AG10803 (cell line): ENCODE measurements around the gene SMAD6.

Experiments used
- DNase-seq: peaks from one replicate; pipeline ENCODE4 v3.0.0; 2010; ENCODE audit warnings: low read depth
- H3K4me3 ChIP-seq: 2 replicates; pipeline ENCODE4 v1.5.1; 2011; ENCODE audit warnings: mild to moderate bottlenecking, low read length, control low read depth
- TF ChIP-seq, protein P1 (sequence below): conservative IDR thresholded peaks from 2 replicates; pipeline ENCODE4 v1.5.1; 2011; ENCODE audit warnings: mild to moderate bottlenecking, low read length, control low read depth, inconsistent platforms

SMAD6 gene

DNA sequence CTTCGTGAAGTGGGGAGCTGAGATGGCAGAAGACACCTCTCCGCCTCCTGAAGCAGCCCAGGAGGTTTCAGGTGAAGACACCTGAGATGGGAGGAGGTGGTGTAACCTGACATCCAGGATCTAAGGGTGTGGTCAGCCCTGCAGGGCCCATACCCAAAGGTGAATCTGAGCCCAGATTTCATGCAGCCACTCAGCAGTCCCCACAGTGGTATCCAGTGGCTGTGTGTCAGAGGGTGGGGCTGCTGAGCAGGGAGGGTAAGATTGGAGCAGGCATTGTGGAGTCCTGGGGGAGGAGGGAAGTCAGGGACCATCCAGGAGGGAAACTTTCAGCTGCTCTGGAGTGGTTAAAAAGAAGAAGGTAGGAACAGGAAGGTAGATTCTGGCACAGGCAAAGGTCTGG lies 46.0 kb upstream of the SMAD6 start:
- TF ChIP-seq, protein P1, sequence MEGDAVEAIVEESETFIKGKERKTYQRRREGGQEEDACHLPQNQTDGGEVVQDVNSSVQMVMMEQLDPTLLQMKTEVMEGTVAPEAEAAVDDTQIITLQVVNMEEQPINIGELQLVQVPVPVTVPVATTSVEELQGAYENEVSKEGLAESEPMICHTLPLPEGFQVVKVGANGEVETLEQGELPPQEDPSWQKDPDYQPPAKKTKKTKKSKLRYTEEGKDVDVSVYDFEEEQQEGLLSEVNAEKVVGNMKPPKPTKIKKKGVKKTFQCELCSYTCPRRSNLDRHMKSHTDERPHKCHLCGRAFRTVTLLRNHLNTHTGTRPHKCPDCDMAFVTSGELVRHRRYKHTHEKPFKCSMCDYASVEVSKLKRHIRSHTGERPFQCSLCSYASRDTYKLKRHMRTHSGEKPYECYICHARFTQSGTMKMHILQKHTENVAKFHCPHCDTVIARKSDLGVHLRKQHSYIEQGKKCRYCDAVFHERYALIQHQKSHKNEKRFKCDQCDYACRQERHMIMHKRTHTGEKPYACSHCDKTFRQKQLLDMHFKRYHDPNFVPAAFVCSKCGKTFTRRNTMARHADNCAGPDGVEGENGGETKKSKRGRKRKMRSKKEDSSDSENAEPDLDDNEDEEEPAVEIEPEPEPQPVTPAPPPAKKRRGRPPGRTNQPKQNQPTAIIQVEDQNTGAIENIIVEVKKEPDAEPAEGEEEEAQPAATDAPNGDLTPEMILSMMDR: no peak
- no peak overlapping the region for H3K4me3 ChIP-seq
- DNase-seq: no peak

DNA sequence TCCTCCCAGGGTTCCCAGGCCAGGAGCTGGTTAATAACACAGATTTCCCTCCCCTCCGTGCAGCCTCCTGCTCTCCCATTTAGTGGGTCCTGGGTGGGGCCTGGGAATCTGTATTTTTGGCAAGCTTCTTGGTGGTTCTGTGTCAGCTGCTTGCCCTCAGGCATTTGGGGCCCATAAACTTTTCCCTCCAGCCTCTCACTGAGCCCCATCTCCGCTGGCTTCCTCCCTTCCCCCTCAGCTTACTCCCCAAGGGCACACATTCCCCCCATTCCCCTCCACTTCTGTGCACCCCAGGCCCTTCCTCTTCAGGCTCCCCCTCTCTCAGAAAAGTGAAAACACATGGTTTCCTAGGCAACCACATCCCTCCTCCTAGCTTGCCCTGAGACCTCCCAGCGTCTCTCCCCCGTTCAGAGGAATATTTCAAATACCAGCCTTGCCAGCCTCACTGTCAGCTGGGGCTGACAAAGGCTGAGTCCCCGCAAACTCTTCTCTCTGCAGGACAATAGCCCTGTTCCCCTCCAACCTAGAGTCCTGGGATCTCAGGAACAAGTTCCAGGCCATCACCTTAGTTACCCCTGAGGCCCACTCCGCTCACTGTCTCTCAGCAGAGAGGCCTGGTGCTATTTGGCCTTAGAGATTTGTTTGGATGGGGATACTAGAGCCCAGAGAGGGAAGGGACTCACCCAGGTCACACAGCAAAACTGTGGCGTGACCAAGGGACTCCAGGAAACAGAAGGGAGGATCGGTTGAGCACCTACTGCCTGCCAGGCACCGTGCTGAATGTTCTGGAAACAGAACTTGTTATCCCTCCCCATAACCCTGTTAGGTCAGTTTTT lies 44.6 kb upstream of the SMAD6 start:
- DNase-seq: peak; percentile 25
- TF ChIP-seq, protein P1: no peak
- no peak overlapping the region for H3K4me3 ChIP-seq

DNA sequence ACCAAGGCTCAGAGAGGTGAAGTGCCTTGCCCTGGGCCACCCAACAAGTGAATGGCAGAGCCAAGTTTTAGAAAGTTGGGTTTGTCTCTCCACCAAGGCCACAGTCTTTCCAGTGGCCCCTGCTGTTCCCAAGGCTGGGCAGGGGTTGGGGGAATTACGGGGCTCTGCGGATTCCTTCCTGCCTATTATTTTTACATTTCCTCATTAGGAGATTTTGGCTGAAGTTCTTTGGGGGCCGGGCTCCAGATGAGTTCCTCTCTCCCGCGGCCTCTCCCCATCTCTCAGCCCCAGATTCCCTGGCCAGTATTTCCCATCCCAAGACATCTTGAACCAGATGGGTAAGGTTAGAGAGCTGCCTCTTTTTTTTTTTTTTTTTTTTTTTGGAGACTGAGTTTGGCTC lies 44.0 kb upstream of the SMAD6 start:
- DNase-seq: no peak
- H3K4me3 ChIP-seq: no peak overlapping the region
- TF ChIP-seq, protein P1: no peak

DNA sequence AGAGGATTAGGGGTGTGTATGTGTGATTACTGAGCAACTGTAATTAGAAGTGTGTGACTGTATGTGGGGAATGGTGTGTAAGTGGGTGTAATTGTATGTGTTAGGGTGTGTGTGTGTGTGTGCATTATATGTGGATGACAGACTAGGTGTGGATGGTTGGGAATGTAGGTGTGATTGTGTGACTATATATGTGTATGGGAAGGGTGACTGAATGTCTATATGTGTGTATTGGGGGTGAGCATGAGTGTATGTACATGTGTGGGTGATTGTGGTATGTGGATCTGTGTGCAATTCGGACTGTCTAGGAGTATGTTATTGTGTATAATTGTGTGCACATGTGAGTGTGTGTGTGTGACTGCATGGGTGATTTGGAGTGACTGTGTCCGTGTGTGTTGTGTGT lies 43.2 kb upstream of the SMAD6 start:
- H3K4me3 ChIP-seq: no peak overlapping the region
- DNase-seq: no peak
- TF ChIP-seq, protein P1: no peak

DNA sequence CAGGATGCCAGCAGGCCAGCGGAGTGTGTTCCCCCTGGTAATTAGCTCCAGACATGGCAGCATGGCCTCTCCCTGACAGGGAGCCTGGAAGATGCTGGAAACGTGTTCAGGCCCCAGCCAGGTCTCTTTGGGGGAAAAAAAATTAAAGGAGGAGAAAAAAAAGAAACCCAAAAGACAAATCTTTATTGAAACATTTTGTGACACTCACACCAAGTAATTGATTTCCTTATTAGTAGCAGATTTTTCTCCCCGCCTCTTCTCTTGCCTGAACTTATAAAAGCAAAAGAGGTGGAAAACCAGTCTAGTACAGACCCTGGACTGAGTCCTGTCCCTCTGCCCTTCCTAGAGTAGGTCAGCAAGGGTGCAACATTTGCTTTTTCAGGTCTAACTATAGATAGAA lies 42.7 kb upstream of the SMAD6 start:
- DNase-seq: no peak

DNA sequence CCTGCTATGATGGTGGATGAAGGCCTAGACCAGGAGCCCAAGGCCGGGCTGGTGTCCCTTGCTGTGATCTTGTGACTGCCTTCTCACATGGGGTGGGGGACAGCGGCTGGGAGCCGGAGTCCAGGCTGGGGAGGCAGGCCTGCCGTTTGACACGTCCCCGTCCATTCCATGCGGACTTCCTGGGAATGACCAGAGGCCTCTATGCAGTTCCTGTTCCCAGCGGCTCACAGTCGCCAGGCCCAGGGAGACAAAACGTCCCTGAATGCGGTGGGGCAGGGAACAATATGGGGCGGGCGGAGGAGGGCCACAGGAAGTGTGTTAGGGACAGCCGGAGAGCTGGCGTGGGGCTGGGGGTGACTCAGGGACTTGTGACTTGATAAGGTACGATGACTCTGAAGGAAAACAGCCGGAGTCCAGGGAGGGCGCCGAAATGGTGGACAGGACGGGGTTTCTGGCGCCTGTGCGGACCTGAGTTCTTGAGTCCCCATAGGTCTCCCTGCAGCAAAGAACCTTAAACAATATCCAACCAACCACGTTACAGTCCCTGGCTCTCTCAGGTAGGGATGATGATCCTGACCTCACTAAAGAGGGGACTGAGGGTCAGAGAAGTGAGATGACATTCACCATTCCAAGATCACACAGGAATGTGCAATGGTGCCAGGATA lies 40.5 kb upstream of the SMAD6 start:
- no peak overlapping the region for H3K4me3 ChIP-seq
- TF ChIP-seq, protein P1: no peak
- DNase-seq: no peak

More for the DNA sequence above, 42.7 kb upstream of the SMAD6 start:
- H3K4me3 ChIP-seq: no peak overlapping the region
- TF ChIP-seq, protein P1: no peak

DNA sequence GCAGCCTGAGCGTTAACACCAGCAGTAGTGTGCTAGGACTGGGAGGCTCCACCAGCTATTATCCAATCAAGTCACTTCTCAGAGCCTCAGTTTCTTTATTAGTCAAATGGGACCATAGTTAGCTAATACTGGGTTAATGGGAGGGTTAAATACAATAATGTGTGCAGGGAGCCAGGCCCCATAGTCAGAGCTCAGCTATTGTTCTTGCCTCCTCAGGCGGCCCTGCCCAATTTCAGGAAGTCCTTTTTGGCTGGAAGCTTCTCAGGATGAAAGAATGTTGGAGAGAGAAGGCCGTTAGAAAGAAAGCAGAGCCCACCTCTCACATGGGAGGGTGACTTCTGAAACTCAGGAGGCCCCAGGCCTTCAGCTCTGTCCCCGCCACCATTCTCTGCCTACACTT lies 39.5 kb upstream of the SMAD6 start:
- TF ChIP-seq, protein P1: no peak
- H3K4me3 ChIP-seq: no peak overlapping the region
- DNase-seq: no peak
